Measurements from ENCODE around the gene MAEL.

- TF ChIP-seq, protein P1, sequence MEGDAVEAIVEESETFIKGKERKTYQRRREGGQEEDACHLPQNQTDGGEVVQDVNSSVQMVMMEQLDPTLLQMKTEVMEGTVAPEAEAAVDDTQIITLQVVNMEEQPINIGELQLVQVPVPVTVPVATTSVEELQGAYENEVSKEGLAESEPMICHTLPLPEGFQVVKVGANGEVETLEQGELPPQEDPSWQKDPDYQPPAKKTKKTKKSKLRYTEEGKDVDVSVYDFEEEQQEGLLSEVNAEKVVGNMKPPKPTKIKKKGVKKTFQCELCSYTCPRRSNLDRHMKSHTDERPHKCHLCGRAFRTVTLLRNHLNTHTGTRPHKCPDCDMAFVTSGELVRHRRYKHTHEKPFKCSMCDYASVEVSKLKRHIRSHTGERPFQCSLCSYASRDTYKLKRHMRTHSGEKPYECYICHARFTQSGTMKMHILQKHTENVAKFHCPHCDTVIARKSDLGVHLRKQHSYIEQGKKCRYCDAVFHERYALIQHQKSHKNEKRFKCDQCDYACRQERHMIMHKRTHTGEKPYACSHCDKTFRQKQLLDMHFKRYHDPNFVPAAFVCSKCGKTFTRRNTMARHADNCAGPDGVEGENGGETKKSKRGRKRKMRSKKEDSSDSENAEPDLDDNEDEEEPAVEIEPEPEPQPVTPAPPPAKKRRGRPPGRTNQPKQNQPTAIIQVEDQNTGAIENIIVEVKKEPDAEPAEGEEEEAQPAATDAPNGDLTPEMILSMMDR (IDR thresholded peaks at IDR 0.05), result no peak
- TF ChIP-seq POLR2AphosphoS5 (IDR thresholded peaks at IDR 0.05; ENCODE audit: low read depth, low read length) (no peak), TCF7L2 (IDR thresholded peaks at IDR 0.05; ENCODE audit: low read depth, low read length) (no peak), REST (IDR thresholded peaks at IDR 0.05; ENCODE audit: insufficient read depth in 1 of 2, low read depth in 2 of 2, low read length in 1 of 2) (no peak), SIN3A (IDR thresholded peaks at IDR 0.05; ENCODE audit: borderline replicate concordance, insufficient read depth, low read depth, low read length) (no peak)
These were observed 24.2 kb downstream of the MAEL start for GRCh38 chr1:167013108-167013929.

Measured in Panc1 (cell line).